Prostate gland (tissue), 2 donors: ENCODE measurements around the gene SH2D2A.

Experiments
- CTCF ChIP-seq, 4 experiments: fragments of 200-600 bp in 2 of 4; fragments of 450-650 bp in 2 of 4; sonication (generic) in 2 of 4; IDR thresholded peaks; 1 replicate in 3 of 4; 2 replicates in 1 of 4; pipeline ENCODE4 v1.5.1; 2016 to 2019; ENCODE audit warnings: antibody characterized with exemption in 4 of 4, mild to moderate bottlenecking in 2 of 4, moderate library complexity in 2 of 4
- POLR2A ChIP-seq: fragments of 450-650 bp; IDR thresholded peaks from one replicate; pipeline ENCODE4 v1.6.1; 2016; ENCODE audit warnings: antibody characterized with exemption, mild to moderate bottlenecking
- POLR2AphosphoS5 ChIP-seq: sonication (generic); formaldehyde crosslinking; IDR thresholded peaks from one replicate; pipeline ENCODE4 v1.6.1; 2017; ENCODE audit warnings: antibody characterized with exemption

DNA sequence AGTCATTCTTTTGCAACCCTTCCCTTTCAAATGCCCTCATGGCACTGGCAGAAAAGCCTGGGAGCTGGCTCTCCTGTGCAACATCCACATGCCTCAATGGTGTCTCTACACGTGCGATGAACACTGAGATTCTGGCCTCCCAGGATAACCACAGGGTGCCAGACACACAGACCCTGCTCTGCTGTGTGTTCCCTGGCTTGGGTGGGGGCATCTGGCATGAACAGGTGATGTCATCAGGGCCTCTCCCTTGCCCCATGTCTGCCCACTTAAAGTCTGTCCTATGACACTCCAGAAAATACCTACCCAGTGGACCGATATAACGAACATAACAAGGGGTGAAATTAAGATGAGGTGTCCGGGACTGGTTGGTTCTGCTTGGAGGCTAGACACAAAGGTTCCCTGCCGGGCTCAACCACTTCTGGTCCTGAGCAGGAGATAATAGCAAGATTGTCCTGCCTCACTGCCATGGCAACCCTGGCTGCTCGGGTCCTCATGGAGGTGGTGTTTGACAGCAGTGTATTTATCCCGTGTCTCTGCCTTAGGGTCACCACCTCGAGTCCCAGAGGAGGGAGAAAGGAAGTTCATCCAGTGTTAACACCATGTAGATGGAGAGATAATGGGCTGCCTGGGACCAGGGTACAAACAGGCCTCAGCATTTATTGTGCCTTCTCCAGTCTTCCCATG, 22.9 kb upstream of the SH2D2A start:
- no peak for TF ChIP-seq POLR2AphosphoS5
- TF ChIP-seq CTCF (IDR thresholded peaks at IDR 0.05) = no peak
- TF ChIP-seq POLR2A = no peak
